ENCODE measurements around the gene LMTK2. TPM values are rescaled to one million over a fixed set of nuclear protein-coding genes. Genes with fewer than 3 reads are reported as not detected.

Gene LMTK2
- total RNA-seq, 1 donor from 2014 or later = 6.3 TPM

DNA sequence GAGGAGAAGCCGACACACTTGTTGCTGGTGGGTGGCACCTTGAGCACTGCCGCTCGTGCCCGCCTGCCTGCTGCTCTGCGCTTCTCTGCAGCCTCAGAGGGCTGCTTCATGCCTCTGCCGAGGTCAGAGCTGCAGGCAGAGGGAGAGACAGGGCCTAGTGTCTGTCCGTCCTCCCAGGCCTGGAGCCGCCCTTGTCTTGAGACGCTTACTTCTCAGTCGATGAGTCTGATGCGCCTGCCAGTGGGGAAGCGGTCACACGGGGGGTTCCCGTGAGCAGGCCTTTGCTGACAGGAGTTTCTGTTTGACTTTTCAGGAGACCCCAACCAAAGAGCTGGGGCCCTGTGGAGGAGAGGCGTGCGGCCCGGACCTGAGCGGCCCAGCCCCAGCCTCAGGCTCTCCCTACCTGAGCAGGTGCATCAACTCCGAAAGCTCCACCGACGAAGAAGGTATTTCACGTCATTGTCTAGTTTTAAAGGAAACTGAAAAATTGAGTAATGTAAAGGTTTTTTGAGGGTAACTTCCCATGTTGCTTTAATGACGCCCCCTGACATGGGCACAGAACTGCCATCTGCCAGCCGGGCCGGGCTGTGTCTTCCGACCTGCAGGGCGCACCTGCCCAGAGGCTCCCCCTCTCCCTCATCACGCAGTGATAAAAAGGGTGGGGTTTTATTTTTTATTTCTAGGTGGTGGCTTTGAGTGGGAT lies 96.8 kb downstream of the LMTK2 start:
- DNase-seq (ENCODE audit: low read depth in 2 of 2) = no peak

DNA sequence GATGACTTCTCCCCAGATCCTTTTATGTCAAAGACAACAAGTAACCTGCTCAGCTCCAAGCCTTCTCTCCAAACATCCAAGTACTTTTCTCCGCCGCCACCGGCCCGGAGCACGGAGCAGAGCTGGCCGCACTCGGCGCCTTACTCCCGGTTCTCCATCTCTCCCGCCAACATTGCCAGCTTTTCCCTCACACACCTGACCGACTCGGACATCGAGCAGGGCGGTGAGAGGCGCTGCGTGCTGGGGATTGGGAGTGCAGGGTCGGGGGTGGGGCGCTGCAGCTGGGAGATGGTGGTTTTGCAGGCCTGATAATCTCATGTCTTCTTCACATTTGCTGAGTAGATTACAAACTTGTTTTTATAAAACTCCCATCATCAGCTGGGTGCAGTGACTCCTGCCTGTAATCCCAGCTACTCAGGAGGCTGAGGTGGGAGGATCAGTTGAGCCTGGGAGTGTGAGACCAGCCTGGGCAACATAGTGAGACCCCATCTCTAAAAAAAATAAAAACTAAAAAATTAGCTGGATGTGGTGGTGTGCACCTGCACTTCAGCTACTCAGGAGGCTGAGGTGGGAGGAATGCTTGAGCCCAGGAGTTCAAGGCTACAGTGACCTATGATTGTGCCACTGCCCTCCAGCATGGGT lies 97.4 kb downstream of the LMTK2 start:
- no peak for DNase-seq (ENCODE audit: low read depth in 2 of 2)

DNA sequence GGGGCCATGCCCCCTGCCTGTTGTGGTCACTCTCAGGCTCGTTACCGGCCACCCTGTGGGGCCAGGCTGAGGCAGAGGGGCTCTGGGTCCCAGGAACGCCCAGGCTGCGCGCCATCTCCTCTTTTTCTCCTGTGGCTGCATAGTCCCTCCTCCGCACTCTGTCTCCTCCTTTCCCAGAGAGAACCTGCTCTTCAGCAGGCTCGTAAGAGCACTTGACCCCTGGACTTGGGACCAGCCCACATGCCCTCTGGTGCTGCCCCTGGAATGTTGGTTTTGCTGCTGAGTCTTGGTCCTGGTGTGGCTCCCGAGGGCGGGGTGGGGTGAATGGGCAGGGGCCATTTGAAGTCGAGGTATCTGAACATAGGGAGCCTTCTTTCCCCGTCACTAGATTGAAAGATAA lies 98.0 kb downstream of the LMTK2 start:
- DNase-seq (ENCODE audit: low read depth in 2 of 2) = no peak

DNA sequence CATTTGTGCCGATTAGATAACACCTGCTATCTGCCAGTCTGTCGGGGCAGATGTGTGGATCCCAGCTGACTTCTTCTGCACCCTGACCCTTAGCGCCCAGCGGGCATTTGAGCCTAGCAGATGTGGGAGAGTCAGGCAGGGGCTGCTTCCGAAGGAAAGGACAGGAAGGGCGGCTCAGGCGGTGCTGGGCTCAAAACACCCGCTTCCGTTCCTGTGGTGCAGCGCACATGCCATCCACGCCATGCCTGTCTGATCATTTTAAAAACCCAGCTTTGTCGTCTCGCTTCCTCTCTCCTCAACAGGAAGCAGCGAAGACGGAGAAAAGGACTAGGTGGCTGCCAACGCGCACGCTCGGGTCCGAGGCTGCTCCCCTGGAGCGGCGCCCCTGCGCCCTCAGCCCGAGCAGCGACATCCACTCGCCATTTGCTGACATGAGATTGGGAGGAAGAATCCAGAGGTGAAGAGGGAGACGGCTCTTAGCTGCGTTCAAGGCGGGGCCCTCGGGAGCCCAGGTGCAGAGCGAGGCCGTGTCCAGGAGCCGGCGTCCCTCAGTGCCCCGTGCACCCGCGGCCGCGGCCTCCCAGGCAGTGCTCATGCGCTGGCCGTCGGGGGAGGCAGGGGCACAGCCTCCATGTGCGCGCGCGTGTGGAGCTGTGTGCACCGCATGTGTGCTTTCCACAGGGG lies 98.6 kb downstream of the LMTK2 start:
- no peak for DNase-seq (ENCODE audit: low read depth in 2 of 2)

DNA sequence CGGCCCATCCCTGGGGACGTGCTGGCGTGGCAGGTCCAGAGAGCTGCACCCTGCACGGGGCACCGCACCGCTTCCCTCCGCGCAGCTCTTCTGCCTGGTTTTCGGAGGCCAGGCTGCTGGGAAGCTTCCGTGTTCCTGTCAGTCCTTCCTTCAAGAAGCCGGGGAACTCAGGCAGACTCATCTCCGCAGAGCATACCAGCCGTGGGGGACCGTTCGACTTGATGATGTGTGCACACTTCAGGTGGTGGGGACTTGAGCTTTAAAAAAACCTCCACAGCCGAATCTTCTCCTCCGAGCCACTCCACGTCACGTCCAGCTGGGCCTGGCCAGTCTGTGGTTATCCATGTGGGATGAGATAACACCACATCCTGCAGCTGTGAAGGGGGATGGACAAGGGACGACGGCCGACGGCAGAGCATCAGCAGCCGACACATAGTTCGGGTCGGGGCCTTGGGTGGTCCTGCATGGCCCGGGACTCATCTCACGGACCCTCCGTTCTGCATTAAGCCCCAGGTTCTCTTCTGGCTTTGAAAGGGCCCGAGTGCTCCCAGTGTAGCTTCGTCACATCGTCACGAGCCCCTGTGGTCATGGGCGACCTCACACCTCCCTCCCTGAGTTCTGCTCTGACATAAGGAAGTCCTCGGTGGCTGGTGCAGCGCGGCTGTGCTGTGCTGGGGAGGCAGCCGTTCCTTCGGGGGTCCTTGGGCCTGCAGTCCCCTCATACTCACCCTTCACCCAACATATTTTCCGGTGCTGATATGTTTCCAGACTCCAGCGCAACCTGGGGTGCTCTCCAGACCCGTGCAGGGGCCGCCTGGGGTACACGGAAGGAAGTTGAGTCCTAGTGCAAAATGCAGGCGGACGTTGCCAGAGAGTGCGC lies 100.0 kb downstream of the LMTK2 start:
- no peak for DNase-seq (ENCODE audit: low read depth in 2 of 2)

DNA sequence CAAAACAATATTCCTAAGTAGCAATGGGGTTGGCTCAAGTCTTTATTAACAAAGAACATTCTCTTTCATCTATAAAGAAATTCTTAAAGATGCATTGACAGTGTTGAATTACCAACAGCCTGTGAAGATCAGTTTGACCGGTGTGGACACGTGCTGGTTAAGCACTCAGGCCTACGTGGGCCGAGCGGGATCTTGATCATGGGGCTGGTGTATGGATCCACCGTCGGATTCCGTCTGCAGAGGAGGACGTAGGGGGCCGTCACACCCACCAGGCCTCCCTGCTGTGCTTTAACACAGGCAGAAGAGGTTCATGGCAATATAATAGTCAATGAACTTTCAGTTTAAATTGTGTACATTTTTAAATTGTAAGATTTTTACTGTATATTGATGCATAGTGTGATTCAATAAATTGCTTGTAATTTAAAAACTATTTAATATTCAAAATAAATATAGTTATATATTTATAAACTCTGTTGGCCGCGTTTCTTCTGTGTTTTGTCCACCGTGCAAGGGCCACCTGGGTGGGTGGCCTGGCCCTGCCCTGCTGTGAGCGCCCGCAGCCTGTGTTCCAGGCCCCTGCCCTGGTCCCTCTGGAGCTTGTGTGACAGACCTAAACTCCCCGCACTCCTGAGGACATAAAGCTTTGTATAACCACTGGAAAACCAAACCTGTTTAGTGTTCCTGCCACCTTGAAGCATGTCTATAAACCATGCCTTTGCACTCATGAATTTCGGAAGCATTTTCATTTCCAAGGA lies 102.7 kb downstream of the LMTK2 start:
- no peak for DNase-seq (ENCODE audit: low read depth in 2 of 2)

DNA sequence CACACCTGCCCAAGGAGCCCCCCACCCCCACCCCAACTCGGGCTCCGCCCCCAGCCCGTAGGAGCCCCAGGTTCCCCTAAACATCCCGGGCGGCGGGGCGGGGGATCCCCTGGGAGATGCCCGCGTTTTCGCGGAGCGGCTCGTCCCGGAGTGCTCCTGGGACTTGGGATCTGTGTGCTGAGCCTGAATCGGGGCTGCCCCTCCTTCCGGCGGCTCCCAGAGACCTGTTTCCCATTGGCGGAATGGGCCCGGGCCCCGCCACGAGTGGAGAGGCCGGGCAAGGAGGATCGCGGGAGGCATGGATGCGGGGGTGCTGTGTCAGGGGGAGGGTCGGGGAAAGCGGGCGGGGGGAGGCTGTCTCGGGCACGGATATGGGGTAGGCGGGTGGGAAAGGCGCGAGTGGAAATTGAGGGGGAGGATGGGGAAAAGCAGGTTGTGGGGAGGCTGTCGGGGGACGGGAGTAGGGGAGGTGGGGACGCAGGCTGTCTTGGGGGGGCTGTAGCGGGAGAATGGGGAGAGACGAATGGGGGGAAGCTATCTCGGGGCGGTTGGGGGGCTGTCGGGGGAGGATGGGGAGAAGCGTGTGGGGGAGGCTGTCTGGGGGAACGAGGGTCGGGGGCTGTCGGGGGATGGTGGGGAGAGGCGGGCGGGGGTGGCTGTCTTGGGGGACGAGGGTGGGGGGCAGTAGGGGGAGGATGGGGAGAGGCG lies 104.0 kb downstream of the LMTK2 start:
- no peak for DNase-seq (ENCODE audit: low read depth in 2 of 2)

DNA sequence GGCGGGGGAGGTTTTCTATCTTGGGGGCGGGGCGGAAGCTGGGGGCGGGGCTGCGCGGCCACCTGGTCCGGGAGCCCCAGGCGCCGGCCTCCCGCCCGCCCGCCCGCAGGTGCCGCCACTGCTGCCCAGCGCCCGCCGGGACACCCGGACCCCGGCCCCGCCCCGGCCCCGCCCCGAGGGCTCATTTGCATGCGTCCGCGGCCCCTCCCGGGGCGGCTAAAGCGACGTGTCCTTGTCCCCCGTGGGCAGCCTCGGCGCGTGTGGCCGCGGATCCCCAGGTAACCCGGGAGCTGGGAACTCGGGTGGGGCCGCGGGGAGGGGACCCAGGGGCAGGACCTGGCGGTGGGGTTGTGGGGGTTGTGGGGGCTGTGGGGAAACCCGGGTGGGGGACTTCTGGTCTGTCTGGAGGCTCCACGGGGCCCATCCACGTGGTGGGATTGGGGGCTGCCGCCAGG lies 104.6 kb downstream of the LMTK2 start, which contains the start of gene BHLHA15:
Gene BHLHA15 (plus strand): TSS at position 219 of the 455 bp plus-strand sequence. CDS start 871 bp downstream, outside the sequence.
- no peak for DNase-seq (ENCODE audit: low read depth in 2 of 2)

DNA sequence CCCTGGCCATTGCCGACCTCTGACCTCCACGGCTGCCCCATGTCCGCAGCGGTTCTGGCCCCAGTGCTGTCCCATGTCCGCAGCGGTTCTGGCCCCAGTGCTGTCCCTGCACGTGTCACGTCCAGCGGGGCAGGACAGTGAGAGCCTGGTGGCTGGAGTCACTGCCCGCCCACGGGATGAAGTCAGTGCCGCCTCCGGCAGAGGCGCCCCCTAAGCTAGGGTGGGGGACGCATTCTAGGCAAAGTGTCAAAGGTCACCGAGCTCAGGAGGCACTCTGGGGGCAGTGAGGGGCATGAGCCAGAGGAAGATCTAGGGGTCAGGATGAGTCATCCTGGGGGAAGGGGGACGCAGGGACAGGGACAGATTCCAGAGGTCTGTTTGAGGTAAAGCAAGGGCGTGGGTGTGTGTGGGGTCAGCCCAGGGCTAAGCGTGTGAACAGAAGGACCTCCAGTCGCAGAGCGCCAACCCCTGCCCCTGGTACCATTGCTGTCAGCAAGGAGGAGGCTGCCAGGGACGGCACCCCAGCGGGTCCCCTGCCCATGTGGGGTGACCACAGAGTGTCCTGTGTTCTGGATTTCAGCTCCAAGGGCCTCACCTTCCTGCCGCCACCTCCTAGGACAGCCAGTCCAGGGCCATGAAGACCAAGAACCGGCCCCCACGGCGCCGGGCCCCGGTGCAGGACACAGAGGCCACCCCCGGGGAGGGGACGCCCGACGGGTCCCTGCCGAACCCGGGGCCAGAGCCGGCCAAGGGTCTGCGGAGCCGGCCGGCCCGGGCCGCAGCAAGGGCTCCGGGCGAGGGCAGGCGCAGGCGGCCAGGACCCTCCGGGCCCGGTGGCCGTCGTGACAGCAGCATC lies 105.2 kb downstream of the LMTK2 start:
- no peak for DNase-seq (ENCODE audit: low read depth in 2 of 2)

DNA sequence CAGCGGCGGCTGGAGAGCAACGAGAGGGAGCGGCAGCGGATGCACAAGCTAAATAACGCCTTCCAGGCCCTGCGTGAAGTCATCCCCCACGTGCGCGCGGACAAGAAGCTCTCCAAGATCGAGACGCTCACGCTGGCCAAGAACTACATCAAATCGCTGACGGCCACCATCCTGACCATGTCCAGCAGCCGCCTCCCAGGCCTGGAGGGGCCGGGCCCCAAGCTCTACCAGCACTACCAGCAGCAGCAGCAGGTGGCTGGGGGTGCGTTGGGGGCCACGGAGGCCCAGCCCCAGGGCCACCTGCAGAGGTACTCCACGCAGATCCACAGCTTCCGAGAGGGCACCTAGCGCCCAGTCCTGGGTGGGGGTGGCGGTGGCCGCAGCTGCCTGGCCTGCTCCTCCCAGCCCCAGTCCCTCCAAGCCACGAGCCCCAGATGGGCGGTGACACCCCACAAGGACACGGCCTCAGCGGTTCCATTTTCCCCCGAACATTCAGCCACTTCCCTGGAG lies 105.9 kb downstream of the LMTK2 start:
- DNase-seq (ENCODE audit: low read depth in 2 of 2) = no peak

DNA sequence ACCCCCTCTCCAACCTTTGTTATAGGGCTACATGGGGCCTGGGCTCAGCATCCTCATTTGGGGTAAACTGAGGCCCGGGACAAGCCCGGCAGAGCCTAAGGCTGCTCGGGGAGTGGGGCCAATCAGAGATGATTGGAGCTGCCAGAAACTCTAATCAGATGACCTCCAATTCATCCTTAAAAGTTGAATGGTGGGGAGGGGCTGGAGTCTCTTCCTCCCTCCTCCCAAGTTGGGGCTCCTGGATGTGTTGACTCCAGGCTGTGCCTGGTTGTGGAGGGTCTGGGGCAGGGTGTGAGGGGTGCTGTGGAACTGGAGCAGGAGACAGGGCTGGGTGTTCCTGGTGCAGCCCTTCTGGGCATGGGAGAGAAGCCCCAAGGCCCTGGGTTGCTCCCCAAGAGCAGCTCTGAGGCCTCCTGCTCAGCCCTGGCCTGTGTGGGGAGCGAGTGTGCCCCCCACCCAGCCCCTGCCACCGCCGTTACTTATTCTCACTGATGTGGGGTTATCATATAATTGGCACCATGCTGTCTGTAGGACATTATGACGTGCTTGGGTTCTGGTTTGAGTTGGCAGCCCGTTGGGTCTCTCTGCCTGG lies 106.7 kb downstream of the LMTK2 start:
- DNase-seq (ENCODE audit: low read depth in 2 of 2) = no peak

DNA sequence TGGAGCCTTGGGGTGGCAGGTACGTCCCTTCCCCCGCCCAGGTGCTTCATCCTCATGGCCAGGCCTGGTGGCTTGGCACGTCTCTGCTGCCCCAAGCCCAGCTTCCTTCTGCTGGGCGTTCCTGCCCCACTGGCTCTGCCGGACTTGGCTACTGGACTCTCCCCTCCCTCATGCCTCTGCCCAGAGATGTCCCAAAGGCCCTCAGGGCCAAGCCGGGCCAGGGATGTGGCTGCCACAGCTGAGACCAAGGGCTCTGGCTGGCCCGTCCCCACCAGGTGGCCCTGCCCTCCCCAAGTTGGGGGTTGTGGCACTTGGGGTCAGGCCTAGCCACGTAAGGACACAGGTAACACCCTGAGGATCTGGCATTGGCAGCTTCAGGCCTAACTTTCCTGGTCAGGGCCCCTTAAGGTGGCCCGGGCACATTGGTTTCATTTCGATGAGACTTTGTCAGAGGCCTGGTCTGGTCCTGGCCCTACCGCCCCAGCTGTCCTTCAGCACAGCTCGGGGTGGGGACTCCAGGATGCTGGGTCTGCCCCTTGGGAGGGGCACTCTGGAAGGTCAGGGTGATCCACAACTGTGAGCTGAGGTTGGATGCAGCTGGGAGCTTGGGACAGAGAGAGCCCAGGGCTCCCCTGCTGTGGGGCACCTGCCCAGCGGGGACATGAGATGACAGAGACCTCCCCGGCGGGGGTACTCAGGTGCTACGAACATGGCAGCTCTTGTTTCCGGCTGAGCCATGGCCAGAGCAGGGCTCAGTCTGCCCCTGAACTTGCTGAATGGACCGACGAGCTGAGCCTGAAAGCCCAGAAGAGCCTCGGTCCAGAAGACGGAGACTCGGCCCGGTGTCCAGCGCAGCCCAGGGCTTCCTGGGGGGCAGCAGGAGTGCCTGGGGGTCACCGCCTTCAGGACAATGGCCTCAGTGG lies 107.5 kb downstream of the LMTK2 start:
- DNase-seq (ENCODE audit: low read depth in 2 of 2) = no peak

DNA sequence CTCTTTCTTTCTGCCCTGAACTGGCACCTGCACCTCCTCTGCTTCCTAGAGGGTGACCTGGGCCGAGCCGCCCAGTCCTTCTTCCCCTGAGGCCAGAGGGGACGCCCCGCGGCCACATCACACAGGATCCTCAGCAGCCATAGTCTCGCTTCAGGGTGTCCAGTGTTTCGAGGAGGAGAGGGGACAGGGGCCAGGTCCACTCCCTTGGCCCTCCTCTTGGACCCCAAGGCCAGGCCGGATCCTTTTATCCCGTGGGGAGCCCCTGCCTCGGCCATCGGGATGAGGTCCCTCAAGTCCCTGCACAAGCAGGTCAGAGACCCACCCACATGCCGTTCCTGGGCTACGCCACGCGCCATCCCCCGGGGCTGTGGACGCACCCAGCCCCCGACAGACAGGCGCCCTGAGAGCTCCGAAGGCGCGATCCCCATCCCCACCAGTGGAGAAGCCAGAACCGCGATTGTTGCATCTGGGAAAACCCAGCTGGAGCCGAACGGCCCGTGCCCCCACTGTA lies 108.2 kb downstream of the LMTK2 start:
- DNase-seq (ENCODE audit: low read depth in 2 of 2) = no peak

DNA sequence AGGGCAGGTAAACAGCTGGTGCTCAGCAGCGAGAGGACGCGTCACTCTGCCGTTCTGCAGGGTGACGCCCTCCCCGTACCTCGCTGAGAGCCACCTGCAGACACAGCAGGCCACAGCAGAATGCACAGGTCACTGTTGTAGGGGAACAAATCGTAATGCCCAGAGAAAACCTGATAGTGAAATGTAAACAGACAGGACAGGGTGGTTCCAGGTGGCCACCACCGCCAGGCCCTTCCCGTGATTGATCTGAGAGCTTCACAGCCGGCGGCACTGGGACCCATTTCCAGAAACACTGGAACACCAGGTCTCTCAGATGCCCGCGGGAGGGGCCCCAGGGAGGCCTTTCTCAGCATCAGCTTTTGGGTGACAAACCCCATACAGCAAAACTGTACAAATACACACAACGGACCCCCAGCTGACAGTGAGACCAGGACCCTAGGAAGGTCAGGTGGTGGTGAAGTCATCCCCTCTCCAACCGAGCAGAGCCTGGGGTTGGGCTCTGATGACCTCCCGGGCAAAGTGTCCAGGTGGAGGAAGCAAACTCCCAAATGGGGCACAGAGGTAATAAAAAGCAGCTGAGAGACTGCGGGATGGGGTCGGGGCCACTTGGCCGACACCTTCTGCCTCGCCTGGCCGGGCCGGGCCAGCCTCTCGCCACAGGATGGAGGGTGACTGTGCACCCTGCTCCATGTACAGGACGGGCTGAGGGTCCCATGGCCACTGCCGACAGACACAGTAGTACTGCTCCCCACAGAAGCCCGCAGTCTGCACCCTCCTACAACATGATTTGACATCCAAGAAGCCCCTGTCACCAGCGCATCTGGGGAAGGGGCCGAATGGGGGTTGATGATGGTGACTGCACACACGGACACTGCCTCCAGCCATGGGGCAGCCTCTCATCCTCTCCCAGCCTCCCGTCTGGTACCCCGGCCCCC lies 109.2 kb downstream of the LMTK2 start:
- DNase-seq (ENCODE audit: low read depth in 2 of 2) = no peak

DNA sequence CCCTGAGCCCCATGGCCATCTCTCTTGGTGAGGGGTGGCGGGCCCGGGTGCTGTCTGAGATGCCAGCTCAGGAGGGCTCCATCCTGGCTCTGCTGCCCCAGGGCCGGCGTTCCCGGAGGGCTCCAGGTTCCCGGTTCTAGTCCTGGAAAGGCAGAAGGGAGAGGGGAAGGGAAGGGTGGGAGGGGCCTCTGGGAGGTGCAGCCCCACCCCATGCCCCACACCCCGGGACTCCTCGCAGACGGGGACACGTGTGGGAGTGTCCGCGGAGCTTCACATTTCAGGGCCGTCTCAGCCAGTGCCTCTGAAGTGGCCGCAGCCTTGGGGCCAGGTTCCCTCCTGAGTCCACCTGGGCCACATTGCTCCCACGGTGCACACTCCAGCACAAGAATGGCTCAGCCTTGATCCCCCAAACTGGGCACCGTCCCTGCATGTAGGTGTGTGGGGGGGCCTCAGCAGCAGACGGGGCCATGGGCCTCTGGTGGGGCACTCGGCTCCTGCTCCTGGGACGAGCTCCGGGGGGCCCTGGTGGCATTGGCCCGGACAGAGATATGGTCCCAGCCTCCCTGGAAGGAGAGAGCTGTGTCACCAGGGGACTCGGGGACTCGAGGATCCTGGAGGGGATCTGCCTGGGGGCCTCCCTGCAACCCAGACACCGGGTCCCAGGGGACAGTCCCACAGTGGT lies 110.4 kb downstream of the LMTK2 start:
- no peak for DNase-seq (ENCODE audit: low read depth in 2 of 2)

Measured in dermis microvascular lymphatic vessel endothelial cell (primary cell).